RKO (cell line): ENCODE results near the gene CORO1C.
A peak's percentile ranks its signal among the peaks of the same experiment; 100 is the strongest.
"Not testable (repeated sequence)": the region's sequence is repeated elsewhere in the genome, so short reads cannot be mapped to it uniquely, and the experiment has no call there.

Experiments
- DNase-seq: peaks from one replicate; pipeline ENCODE4 v3.0.0-alpha.2; 2016; ENCODE audit warnings: low spot score

Gene CORO1C

DNA sequence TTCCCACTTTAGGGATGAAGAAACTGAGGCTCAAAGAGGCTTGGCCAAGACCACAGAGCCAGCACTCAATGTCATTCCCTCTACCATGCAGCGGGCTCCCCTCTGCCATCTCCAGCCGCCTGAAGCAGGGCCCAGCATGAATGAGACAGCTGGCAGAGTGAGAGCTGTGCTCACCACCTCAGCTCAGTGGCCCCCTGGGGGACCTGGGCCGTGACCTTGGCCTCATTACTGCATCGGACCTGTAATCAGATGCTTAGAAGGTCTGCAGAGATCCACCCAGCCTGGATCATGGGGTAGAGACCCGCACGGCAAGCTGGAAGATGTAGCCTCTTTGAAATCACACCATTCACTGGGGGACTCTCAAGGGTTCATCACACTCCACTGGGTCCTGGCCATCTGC, 22.7 kb upstream of the CORO1C start:
- no peak for DNase-seq

DNA sequence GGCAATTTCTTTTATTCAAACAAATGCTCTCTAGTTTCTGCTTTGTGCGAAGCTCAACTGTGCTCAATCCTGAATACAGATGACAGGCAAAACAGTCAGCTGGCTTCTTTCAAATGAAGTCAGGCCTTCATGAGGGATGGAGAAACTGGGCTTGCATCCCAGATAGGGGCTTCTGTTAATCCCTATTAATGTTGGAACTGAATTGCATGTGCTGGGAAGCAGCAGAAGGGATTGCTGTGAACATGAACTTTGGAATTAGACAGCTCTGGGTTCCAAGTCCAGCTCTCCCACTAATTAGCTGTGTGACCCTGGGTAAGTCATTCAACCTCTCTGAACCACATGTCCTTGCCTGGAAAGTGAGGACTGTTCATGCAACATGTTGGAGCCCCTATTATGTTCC, 21.1 kb upstream of the CORO1C start:
- no peak for DNase-seq

DNA sequence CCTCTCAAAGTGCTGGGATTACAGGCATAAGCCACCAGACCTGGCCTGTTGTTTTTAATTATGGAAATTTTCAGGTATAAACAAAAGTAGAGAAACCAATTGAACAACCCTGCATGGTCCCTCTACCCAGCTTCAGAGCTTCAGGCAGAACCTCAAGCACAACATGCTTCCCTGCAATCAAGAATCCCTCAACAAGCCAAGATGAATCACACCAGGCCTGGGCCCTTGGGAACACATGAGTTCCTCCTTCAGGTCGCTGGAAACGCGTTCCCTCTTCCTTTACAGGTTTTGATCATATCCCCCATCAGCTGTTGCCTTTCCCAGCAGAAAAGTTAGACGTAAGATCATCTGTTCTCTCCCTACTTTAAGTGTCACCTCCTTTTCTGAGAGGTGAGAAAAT, 20.5 kb upstream of the CORO1C start:
- DNase-seq: no peak

DNA sequence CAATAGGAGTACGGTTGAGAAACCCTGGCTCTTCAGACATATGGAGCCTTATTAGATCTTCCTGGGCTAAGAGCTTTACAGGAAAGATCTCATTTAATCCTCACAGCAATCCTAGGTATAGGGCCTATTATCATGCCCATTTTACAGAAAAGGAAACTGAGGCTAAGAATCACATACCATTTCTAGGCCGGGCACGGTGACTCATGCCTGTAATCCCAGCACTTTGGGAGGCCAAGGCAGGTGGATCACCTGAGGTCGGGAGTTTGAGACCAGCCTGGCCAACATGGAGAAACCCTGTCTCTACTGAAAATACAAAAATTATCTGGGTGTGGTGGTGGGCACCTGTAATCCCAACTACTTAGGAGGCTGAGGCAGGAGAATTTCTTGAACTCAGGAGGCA, 19.7 kb upstream of the CORO1C start:
- DNase-seq: not testable (repeated sequence)

DNA sequence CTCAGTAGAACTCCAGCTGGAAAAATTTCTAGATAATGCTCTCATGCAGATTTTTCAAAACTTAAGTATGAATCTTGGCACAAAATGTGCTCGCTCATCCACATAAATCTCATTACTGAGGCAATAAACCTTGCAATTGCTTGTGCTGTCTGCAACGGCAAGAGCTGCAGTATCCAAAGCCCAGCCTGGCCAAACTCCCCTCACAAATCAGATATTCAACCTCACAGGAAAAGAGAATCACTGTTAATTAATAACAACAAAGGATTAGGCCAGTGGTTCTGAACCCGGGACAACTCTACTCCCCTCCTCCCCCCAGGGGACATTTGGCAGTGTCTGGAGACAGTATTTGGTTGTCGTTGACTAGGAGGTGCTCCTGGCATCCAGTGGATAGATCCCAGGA, 19.2 kb upstream of the CORO1C start:
- DNase-seq: no peak

DNA sequence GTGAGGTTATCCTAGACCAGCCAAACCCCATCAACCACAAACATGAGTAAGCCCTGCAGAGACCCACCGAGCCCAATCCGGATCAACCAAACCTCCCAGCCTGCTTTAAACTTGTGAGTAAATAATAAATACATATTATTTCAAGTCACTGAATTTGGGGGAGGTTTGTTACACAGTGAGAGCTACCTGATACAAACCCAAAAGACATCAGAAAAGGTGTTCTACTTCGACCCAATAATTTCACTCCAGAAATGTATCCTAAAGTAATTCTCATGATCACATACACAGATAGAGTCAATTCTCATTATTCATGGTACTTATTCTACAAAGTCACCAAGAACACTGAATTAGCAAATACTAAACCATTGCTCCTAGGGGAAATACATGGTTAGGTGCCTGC, 16.2 kb upstream of the CORO1C start:
- DNase-seq: no peak

DNA sequence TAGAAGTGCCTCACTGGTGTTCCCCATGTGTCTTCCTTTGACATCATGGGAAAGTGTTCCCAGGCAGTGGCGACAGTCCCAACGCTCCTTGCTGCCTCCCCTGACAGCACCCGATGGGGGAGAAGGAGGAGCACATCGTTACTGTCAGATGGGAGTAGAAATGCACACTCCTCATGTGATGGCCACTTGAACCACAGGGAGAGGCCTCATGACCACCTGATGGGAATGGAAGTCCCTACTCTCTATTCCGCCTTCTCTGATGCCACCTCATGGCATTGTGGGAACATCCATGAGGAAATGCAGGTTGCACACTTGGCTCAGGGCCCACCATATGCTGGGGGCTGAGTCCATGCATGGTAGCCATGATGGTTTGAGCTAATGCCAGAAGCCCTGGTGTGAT, 14.3 kb upstream of the CORO1C start:
- DNase-seq: no peak

DNA sequence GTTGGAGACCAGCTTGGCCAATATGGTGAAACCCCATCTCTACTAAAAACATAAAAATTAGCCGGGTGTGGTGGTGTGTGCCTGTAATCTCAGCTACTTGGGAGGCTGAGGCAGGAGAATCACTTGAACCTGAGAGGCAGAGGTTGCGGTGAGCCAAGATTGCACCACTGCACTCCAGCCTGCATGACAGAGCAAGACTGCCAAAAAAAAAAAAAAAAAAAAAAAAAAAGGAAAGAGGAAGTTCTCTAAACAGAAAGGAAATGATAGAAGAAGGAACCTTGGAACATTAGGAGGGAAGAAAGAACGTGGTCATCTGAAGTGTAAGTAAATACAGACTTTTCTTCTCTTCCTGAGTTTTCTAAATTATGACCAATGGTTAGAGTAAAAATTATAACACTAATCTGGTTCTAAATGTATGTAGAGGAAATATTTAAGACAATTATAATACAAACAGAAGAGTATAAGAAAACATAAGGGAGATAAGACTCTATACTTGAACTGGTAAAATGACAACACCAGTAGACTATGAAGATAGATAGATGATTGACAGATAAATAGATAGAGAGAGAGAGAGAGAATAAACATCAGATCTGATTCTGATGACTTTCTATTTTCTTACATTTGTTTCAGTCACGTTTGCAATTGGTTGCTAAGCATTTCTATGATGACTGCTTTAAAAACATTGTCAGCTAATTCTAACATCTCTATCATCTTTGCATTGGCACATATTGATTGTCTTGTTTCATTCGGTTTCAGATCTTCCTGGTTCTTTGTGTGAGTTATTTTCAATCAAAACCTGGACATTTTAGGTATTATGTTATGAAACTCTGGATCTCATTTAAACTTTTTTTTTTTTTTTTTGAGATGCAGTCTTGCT, 12.9 kb upstream of the CORO1C start:
- DNase-seq: no peak

DNA sequence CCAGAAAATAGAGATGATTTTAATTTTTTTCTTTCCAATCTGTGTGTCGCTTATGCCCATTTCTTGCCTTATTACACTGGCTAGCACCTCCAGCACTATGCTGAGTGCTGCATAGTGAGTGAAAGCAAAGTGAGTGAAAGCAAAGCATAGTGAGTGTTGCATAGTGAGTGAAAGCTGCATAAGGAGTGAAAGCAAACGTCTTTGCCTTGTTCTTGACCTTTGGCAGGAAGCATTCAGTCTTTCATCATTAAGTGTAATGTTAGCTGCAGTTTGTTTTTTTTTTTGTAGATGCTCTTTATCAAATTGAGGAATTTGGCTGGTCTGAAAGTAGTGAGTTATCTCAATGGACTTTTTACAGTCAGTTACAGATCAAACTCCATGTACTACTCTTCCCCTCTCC, 6.9 kb upstream of the CORO1C start:
- no peak for DNase-seq

DNA sequence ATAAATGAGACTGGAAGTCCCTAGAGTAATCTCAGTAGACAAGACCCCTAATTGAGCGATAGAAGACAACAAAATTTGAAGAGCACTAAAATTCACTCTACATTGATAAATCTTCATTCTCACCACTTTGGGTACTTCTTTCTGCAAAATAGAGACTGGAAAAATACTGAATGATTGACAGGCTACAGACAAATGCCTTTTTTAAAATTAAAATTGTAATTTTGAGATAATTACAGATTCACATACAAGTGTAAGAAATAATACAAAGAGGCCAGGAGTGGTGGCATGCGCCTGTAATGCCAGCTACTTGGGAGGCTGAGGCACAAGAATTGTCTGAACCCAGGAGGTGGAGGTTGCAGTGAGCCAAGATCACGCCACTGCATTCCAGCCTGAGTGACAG, 4.5 kb upstream of the CORO1C start:
- DNase-seq: no peak

DNA sequence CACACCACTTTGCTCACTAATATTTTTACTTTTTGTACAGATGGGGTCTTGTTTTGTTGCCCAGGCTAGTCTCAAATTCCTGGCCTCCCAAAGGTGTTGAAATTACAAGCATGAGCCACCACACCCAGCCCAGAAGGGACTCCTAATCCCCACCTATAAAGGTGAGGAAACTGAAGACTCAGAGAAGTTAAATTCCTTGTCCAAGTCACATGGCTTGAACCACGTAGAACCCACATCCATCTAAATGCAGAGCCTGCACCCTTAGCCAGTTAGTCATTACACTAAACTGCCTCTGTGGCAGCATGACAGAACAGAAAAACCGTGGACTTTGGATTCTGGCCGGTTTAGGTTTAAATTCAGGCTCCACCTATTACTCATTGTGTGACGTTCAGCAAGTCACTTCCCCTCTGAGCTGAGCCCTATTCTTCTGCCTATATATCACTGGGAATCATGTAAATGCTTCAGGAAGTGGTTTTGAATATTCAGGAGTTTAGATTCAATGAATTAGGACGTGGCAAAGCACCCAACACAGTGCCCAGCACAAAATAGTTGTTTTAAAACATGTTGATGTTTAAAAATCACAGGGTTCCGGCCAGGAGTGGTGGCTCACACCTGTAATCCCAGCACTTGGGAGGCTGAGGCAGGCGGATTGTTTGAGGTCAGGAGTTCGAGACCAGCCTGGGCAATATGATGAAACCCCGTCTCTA, 3.0 kb upstream of the CORO1C start:
- peak; percentile 99 for DNase-seq

DNA sequence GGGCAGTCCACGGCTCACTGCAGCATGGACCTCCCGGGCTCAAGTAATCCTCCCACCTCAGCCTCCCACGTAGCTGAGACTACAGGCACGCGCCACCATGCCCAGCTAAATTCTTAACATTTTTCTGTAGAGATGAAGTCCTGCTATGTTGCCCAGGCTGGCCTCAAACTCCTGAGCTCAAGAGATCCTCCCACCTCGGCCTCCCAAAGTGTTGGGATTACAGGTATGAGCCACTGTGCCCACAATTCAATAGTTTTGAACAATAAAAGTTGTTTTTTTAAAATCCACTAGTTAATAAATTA, 1.9 kb upstream of the CORO1C start:
- not testable (repeated sequence) for DNase-seq

DNA sequence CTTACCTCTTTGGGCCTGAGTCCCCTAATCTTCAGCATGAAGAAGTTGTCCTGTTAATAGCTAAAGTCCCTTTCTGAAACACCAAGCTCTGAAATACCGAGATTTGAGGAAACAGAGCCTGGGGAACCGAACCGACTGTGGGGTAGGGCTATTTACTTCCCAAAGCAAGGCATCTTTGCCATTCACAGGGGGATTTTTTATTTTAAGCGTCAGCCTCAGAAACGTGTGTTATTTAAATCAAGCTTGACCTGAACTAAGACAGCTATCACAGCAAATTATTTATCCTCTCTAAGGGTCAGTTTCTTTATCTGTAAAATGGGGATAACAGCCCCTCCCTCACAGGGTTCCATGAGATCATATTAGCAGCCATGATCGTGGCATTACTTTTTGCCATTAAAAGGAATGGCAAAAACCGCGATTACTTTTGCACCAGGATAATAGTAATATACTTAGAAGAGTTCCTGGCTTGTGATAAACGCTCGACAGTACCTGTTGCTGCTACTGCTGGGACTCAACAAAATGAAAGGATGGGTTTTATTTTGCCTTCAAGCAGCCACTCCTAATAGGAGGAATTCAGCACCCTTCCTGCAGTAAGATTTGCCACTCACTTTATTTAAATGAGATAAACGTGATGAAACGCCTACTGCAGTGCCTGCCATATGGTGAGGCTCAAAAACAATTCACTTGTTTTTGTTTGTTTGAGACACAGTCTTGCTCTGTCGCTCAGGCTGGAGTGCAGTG, 1.3 kb upstream of the CORO1C start:
- no peak for DNase-seq

DNA sequence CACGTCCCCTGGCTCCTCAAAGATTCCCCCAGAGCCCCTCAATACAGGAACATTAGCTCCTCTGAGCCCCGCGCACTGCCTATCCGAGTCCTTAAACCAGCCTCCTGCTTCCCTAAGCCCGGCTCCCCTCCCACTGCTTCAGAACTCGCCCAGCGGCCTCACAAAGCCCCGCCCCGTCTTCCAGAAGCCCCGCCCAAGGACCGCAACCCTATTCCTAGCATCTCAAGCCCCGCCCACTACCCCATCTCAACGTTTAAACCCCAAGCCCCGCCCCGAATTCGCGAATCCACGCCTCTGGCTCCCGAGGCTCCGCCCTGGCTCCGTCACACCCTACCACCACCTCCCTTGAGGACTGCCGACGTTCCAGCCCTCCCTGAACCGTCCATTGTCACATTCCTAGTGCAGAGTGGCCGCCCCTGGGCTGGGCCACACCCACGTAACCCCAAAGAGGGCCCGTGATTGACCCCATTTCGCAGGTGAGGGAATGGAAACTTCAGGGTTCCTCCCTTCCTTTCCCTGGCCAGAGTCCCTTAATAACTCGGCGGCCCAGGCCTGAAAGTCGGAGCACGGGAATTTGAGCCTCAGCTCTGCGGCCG, 646 bp upstream of the CORO1C start:
- DNase-seq: no peak

DNA sequence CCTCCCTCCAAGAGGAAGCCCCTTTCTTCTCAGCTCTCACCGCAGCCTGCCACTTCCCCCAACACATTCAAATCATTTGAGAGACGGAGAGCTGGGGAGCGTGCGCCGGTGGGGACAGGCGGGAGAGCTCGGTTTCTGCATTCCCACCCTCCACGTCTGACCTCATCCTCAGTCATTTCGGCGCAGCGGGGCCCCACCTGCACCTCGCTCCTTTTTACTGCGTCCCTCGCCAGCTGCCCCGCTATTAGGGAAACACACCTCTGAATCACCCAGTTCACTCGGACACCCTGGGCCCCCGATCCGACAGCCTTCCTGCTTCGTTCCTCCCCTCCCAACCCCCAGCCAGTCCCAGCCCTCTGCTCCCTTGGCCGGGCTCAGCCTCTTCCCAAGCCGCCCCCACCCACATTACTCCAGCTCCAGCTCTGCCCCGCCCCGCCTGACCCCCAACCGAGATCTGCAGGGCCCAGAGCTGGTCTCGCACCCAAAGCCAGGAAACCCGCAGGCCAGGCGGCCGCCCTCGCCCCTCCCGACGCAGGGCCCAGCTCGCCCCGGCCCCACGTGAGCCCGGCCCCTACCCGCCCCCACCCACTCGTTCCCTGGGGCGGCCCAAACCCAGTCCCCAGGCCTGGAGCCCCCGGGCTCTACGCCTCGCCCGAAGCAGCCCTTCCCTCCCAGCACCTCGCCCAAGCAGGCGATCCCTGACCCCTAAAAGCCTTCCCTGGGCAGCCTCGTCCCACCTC, 783 bp downstream of the CORO1C start:
- DNase-seq: peak; percentile 97

DNA sequence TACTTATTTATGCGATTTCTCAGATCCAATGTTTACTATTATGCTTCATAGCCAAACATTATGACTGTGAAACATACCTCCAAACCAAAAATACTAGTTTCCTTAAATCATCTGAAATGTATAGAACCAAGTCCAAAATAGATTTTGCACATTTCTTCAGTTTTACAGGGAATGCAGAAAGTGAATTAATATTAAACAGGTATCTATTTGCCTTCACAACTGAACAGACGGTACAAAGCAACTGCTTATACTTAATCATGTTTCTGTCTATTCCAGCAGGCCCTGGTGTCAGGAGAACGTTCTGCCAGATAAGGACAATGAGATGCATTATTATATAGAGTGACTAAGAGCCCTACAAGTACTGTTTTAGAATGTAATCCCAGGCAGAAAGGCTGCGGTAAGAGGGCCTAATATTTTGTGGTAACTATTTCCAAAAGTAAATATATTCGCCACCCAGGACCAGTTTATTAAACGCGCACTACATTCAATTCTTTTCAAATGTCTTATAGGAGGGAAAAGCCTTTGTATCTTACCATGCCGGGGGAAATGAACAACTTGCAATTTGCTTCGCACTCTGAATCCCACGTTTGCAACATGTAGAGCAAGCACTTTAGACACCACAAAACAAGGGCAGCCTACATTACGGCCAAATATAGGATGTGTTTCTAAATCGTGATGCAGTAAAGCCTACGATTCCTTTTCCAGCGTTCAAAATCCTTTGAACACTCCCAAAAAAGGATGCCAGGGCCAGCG, 1.5 kb downstream of the CORO1C start:
- peak; percentile 86 for DNase-seq

DNA sequence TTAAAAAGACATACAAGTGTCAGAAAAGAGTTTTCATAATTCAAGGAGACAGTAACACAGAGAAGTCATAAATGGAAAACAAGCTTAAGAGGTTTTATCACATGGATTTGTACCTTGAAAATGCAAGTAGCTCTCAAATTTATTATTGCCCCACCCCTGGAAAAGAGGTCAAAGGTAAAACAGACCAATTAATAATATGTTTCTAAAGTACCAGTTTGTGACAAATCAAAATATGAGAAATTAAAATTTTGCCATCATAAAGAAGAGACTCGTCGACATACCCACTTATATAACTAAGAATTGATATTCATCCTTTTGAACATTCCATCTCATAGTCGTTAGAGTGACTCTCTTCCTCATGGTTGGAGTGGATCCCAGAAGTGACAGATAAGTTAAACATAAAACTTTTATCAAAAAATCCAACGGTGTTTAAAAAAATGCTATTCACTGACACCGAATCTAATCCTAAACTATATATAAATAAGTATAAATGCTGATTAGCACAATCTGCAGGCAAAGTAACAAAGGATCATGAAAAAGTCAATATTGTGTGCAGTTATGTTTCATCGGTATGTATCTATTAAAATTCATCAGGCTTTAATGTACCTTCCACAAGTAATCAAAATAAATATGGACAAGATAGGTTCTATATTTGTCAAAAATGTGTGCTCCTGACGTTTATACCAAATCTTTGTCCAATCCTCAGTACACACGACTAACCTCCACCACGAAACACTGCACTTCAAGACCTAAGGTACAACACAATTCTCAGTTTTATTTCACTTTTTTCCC, 2.3 kb downstream of the CORO1C start:
- peak; percentile 65 for DNase-seq

DNA sequence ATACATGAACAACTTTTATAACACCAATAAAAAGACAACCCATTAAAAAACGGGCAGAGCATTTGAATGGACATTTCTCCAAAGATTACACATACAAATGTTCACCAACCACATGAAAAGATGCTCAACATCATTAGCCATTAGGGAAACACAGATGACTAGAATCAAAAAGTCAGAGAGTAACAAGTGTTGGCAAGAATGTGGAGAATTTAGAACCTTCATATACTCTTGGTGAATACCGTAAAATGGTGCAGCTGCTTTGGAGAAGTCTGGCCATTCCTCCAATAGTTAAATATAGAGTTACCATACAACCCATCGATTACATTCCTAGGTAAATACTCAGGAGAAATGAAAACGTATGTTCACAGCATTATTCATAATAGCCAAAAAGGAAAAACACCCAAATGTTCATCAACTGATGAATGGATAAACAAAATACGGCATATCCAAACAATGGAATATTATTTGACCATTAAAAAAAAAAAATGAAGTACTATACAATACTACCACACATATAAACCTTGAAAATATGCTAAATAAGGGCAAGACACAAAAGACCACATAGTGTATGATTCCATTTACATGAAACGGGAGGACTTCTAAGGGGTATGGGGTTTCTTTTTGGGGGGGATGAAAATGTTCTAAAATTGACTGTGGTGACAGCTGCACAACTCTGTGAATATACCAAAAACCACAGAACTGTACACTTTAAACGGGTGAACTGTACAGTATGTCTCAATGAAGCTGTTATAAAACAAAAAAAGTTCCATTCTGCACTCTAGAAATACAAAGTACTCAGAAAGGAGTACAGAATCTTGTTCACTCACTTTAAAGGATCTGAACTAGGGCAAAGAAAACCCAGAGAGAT, 3.2 kb downstream of the CORO1C start:
- DNase-seq: peak; percentile 51

DNA sequence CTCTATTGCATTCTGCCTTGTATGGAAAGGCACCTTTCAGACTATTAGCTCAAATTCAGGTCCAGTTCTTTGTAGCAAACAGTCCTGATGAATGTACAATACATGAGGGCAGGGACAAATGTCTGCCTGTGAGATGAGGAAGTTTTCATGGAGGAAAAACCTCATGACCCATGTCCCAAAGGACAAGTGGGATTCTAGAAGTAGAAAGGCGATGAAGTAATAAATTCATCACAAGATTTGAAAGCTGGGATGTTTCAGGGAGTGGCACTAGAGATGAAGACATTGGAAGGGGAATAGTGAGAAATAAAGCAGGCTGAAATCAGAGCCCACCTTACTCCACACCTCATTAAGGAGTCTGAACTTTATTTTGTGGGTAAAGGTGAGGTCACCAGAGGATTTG, 4.2 kb downstream of the CORO1C start:
- no peak for DNase-seq

DNA sequence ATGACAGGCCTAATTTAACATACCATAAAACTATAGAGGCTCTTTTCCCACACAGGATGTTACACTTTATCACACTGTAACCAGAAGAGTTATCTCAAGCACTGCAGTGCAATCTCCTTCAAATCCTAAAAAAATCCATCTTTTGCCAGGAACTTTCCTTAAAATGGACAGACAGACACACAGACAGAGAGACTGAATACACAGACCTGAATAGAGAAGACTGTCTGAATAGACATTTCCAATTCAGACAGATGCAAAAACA, 6.5 kb downstream of the CORO1C start:
- DNase-seq: peak; percentile 27
